Muscle layer of colon (tissue), 2 donors: Measurements from ENCODE around the gene COL4A1.

ENCODE experiments used
- H3K27ac ChIP-seq: one replicate; pipeline ENCODE4 v1.7.0; 2013; ENCODE audit warnings: low read depth, mild to moderate bottlenecking, low read length, moderate library complexity
- H3K27me3 ChIP-seq, 2 donors: one replicate each; pipeline ENCODE4 v1.7.0; 2013; ENCODE audit warnings: low read length in 2 of 2, mild to moderate bottlenecking in 2 of 2; ENCODE audit not compliant: insufficient read depth in 2 of 2, control insufficient read depth in 1 of 2
- H3K36me3 ChIP-seq: one replicate; pipeline ENCODE4 v1.7.0; 2013; ENCODE audit warnings: mild to moderate bottlenecking, low read length; ENCODE audit not compliant: insufficient read depth
- H3K4me1 ChIP-seq: one replicate; pipeline ENCODE4 v1.7.0; 2013; ENCODE audit warnings: mild to moderate bottlenecking, low read length; ENCODE audit not compliant: insufficient read depth
- H3K4me3 ChIP-seq, 2 donors: one replicate each; pipeline ENCODE4 v1.7.0; 2013; ENCODE audit warnings: low read length in 2 of 2, low read depth in 1 of 2, mild to moderate bottlenecking in 1 of 2, moderate library complexity in 1 of 2
- H3K9ac ChIP-seq: one replicate; pipeline ENCODE4 v1.7.0; 2013; ENCODE audit warnings: low read length
- H3K9me3 ChIP-seq: one replicate; pipeline ENCODE4 v1.7.0; 2013; ENCODE audit warnings: mild to moderate bottlenecking, low read length
- donor health status: abdominal sarcoma.
- donor health status: Adenocarcinoma of cecum.

The COL4A1 gene

GRCh38 chr13:110348309-110349105 is 41.5 kb upstream of the COL4A1 start:
- Histone ChIP-seq H3K27me3 (no peaks in the 10 kb centered on the region), H3K9me3 (no peaks in the 10 kb centered on the region), H3K9ac (peak overlapping the region; percentile 12), H3K36me3 (no peaks in the 10 kb centered on the region), H3K4me1 (peaks cover 65% of the 10 kb centered on the region), H3K4me3 (no peak overlapping the region), H3K27ac (peak overlapping the region; percentile 77)

GRCh38 chr13:110347535-110348308 is 40.8 kb upstream of the COL4A1 start:
- H3K27ac ChIP-seq, result peak overlapping the region; percentile 77
- H3K9ac ChIP-seq, result peak overlapping the region; percentile 12
- H3K4me1 ChIP-seq, result peaks cover 65% of the 10 kb centered on the region
- no peaks in the 10 kb centered on the region for H3K36me3 ChIP-seq
- no peaks in the 10 kb centered on the region for H3K9me3 ChIP-seq
- no peak overlapping the region for H3K4me3 ChIP-seq
- no peaks in the 10 kb centered on the region for H3K27me3 ChIP-seq

- Histone ChIP-seq H3K36me3 (no peaks in the 10 kb centered on the region), H3K4me1 (peaks cover 65% of the 10 kb centered on the region), H3K4me3 (no peak overlapping the region), H3K9ac (peak overlapping the region; percentile 12), H3K27ac (peak overlapping the region; percentile 77), H3K9me3 (no peaks in the 10 kb centered on the region), H3K27me3 (no peaks in the 10 kb centered on the region)
These were observed 40.1 kb upstream of the COL4A1 start for GRCh38 chr13:110347088-110347487.

- Histone ChIP-seq H3K36me3 (no peaks in the 10 kb centered on the region), H3K27ac (peak overlapping the region; percentile 77), H3K9ac (no peak overlapping the region), H3K4me1 (peaks cover 67% of the 10 kb centered on the region), H3K4me3 (no peak overlapping the region), H3K9me3 (no peaks in the 10 kb centered on the region), H3K27me3 (no peaks in the 10 kb centered on the region)
These were observed 39.7 kb upstream of the COL4A1 start for GRCh38 chr13:110346661-110347067.

GRCh38 chr13:110345701-110346100 is 38.7 kb upstream of the COL4A1 start:
- H3K4me3 ChIP-seq, result no peak overlapping the region
- H3K9me3 ChIP-seq, result no peaks in the 10 kb centered on the region
- no peaks in the 10 kb centered on the region for H3K36me3 ChIP-seq
- no peak overlapping the region for H3K9ac ChIP-seq
- peak overlapping the region; percentile 77 for H3K27ac ChIP-seq
- H3K4me1 ChIP-seq, result peaks cover 70% of the 10 kb centered on the region
- no peaks in the 10 kb centered on the region for H3K27me3 ChIP-seq

GRCh38 chr13:110345266-110345665 is 38.3 kb upstream of the COL4A1 start:
- no peak overlapping the region for H3K9ac ChIP-seq
- H3K4me3 ChIP-seq, result no peak overlapping the region
- H3K27ac ChIP-seq, result peak overlapping the region; percentile 19
- H3K9me3 ChIP-seq, result no peaks in the 10 kb centered on the region
- H3K4me1 ChIP-seq, result peaks cover 72% of the 10 kb centered on the region
- no peaks in the 10 kb centered on the region for H3K36me3 ChIP-seq
- no peaks in the 10 kb centered on the region for H3K27me3 ChIP-seq

GRCh38 chr13:110344320-110344719 is 37.4 kb upstream of the COL4A1 start:
- no peaks in the 10 kb centered on the region for H3K9me3 ChIP-seq
- H3K27me3 ChIP-seq, result no peaks in the 10 kb centered on the region
- peak overlapping the region; percentile 92 for H3K27ac ChIP-seq
- peaks cover 75% of the 10 kb centered on the region for H3K4me1 ChIP-seq
- no peak overlapping the region for H3K4me3 ChIP-seq
- no peak overlapping the region for H3K9ac ChIP-seq
- no peaks in the 10 kb centered on the region for H3K36me3 ChIP-seq

- no peaks in the 10 kb centered on the region for H3K27me3 ChIP-seq
- H3K9me3 ChIP-seq, result no peaks in the 10 kb centered on the region
- no peak overlapping the region for H3K4me3 ChIP-seq
- H3K4me1 ChIP-seq, result peaks cover 83% of the 10 kb centered on the region
- H3K36me3 ChIP-seq, result no peaks in the 10 kb centered on the region
- H3K9ac ChIP-seq, result peak overlapping the region; percentile 77
- peak overlapping the region; percentile 92 for H3K27ac ChIP-seq
These were observed 36.4 kb upstream of the COL4A1 start for GRCh38 chr13:110343241-110343865.

- H3K4me3 ChIP-seq, result no peak overlapping the region
- H3K36me3 ChIP-seq, result no peaks in the 10 kb centered on the region
- no peaks in the 10 kb centered on the region for H3K9me3 ChIP-seq
- H3K27ac ChIP-seq, result peak overlapping the region; percentile 92
- H3K9ac ChIP-seq, result peak overlapping the region; percentile 77
- no peaks in the 10 kb centered on the region for H3K27me3 ChIP-seq
- H3K4me1 ChIP-seq, result peaks cover 83% of the 10 kb centered on the region
These were observed 35.5 kb upstream of the COL4A1 start for GRCh38 chr13:110342474-110342873.

GRCh38 chr13:110341445-110342244 is 34.7 kb upstream of the COL4A1 start:
- Histone ChIP-seq H3K36me3 (no peaks in the 10 kb centered on the region), H3K9me3 (no peaks in the 10 kb centered on the region), H3K9ac (peak overlapping the region; percentile 77), H3K4me1 (peaks cover 83% of the 10 kb centered on the region), H3K27ac (peak overlapping the region; percentile 92), H3K27me3 (no peaks in the 10 kb centered on the region), H3K4me3 (peak overlapping the region in 1 of 2 donors; percentile 39)
